ENCODE results near the gene AIF1L. TPM values are rescaled to one million over a fixed set of nuclear protein-coding genes. Genes with fewer than 3 reads are reported as not detected.

Gene AIF1L
- polyA plus RNA-seq, 1 donor (not counting 4 experiments of a cell fraction or from before 2014, with no cell fraction given), result 1.5 TPM

DNA sequence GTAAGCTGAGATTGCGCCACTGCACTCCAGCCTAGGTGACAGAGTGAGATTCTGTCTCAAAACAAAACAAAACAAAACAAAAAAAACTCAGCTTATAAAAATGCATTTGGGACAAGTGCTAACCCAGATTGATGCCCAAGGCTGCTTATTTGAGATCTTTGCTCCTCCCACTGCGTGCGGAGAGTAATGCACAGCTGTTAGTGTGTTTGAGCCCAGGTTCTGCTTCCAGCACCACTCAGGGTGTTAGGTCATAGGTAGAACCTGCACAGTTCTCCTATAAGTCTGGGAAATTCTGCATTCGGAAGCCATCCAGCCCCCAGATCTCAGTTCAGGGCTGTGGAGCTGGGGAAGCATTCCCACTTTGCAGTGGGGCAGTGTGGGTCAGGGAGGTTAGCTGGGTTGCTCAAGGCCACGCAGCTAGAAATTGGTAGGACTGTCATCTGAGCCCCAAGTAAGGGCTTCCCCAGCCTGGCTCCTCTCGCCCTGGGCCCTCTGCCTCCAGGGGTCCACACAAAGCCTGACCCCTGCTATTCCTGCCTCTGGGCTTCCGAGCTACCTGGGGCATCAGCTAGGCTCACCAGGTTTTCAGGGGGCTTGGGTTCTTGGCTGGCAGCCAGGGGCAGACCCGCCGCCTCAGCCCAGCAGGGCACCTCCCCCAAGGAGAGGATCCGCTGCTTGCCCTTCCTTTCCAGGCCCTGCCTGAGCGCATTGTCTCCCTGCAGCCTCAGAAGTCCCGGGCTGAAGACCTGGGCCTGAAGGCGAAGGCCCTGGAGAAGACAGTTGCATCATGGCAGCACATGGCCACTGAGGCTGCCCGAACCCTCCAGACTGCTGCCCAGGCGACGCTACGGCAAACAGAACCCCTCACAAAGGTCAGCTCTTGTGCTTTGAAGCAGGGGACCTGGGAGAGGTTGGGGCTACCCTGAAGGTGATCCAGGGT lies 17.6 kb upstream of the AIF1L start:
- H2AFZ ChIP-seq (ENCODE audit: control insufficient read depth, low read length), result no peak overlapping the region
- DNase-seq (ENCODE audit: low read depth, low spot score) (no peak), FAIRE-seq (no peak)
- no peak overlapping the region for H3K27ac ChIP-seq (ENCODE audit: control insufficient read depth, insufficient read depth, low read length)
- no peak overlapping the region for H3K4me3 ChIP-seq (ENCODE audit: control insufficient read depth in 2 of 3, extremely low read depth in 1 of 3, insufficient read depth in 2 of 3, low read depth in 1 of 3, low read length in 3 of 3)
- H3K9me3 ChIP-seq (ENCODE audit: control insufficient read depth, low read depth, low read length), result no peaks in the 10 kb centered on the region
- H3K36me3 ChIP-seq (ENCODE audit: control insufficient read depth in 2 of 2, extremely low read depth in 1 of 2, insufficient read depth in 2 of 2, low read length in 2 of 2), result no peaks in the 10 kb centered on the region
- H4K20me1 ChIP-seq (ENCODE audit: control insufficient read depth, extremely low read depth, insufficient read depth, low read length), result no peaks in the 10 kb centered on the region
- dilution Hi-C loops (cut with MboI; ENCODE audit: extremely low pct_ligation_motif_present, low sequenced_read_pairs), result no loop called here
- peaks cover 11% of the 10 kb centered on the region for H3K4me1 ChIP-seq (ENCODE audit: control insufficient read depth, extremely low read depth, insufficient read depth, low read length)
- H3K27me3 ChIP-seq (ENCODE audit: control insufficient read depth, extremely low read depth, insufficient read depth, low read length), result peaks cover 9% of the 10 kb centered on the region
- no peak overlapping the region for H3K4me2 ChIP-seq (ENCODE audit: control insufficient read depth, extremely low read depth, insufficient read depth, low read depth, low read length)
- no peaks in the 10 kb centered on the region for H3K9me1 ChIP-seq (ENCODE audit: control insufficient read depth, extremely low read depth, insufficient read depth, low read length)
- H3K79me2 ChIP-seq (ENCODE audit: control insufficient read depth, insufficient read depth, low read length), result no peaks in the 10 kb centered on the region
- no peak overlapping the region for H3K9ac ChIP-seq (ENCODE audit: control insufficient read depth, extremely low read depth, insufficient read depth, low read length)
- TF ChIP-seq EZH2 (IDR thresholded peaks at IDR 0.05; ENCODE audit: low read length), result no peak
- TF ChIP-seq, protein P1, sequence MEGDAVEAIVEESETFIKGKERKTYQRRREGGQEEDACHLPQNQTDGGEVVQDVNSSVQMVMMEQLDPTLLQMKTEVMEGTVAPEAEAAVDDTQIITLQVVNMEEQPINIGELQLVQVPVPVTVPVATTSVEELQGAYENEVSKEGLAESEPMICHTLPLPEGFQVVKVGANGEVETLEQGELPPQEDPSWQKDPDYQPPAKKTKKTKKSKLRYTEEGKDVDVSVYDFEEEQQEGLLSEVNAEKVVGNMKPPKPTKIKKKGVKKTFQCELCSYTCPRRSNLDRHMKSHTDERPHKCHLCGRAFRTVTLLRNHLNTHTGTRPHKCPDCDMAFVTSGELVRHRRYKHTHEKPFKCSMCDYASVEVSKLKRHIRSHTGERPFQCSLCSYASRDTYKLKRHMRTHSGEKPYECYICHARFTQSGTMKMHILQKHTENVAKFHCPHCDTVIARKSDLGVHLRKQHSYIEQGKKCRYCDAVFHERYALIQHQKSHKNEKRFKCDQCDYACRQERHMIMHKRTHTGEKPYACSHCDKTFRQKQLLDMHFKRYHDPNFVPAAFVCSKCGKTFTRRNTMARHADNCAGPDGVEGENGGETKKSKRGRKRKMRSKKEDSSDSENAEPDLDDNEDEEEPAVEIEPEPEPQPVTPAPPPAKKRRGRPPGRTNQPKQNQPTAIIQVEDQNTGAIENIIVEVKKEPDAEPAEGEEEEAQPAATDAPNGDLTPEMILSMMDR (optimal IDR thresholded peaks at IDR 0.05 in 1 of 3, IDR thresholded peaks at IDR 0.05 in 1 of 3, conservative IDR thresholded peaks at IDR 0.05 in 1 of 3; ENCODE audit: extremely low read depth in 1 of 3, insufficient read depth in 2 of 3, low read length in 3 of 3), result no peak

DNA sequence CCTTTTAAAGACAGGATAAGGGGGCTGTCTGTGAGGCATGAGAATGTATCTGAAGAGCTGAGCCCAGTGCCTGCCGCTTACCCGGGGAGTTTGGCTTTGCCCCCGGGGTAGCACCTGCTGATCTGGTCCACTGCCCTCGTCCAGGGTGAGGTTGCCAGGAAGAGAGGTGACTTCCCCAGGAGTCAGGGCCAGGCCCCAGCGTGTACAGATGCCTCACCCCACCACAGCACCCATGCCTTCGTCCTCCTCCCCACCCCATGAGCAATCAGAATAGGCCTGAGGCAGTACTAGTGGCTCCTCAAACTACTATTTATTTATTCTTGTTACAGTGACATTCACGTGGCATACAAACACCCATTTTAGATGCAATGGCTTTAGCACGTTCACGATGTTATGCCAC lies 15.7 kb upstream of the AIF1L start:
- H3K9me1 ChIP-seq (ENCODE audit: control insufficient read depth, extremely low read depth, insufficient read depth, low read length), result no peaks in the 10 kb centered on the region

More for the DNA sequence above, 15.7 kb upstream of the AIF1L start:
- Histone ChIP-seq H3K27ac (ENCODE audit: control insufficient read depth, insufficient read depth, low read length) (no peak overlapping the region), H2AFZ (ENCODE audit: control insufficient read depth, low read length) (no peak overlapping the region), H3K36me3 (ENCODE audit: control insufficient read depth in 2 of 2, extremely low read depth in 1 of 2, insufficient read depth in 2 of 2, low read length in 2 of 2) (no peaks in the 10 kb centered on the region), H3K4me1 (ENCODE audit: control insufficient read depth, extremely low read depth, insufficient read depth, low read length) (peaks cover 11% of the 10 kb centered on the region), H3K4me3 (ENCODE audit: control insufficient read depth in 2 of 3, extremely low read depth in 1 of 3, insufficient read depth in 2 of 3, low read depth in 1 of 3, low read length in 3 of 3) (peak overlapping the region in 1 of 3 experiments; percentile 13), H3K9me3 (ENCODE audit: control insufficient read depth, low read depth, low read length) (no peaks in the 10 kb centered on the region), H3K9ac (ENCODE audit: control insufficient read depth, extremely low read depth, insufficient read depth, low read length) (no peak overlapping the region), H3K27me3 (ENCODE audit: control insufficient read depth, extremely low read depth, insufficient read depth, low read length) (peaks cover 12% of the 10 kb centered on the region), H3K79me2 (ENCODE audit: control insufficient read depth, insufficient read depth, low read length) (no peaks in the 10 kb centered on the region), H3K4me2 (ENCODE audit: control insufficient read depth, extremely low read depth, insufficient read depth, low read depth, low read length) (no peak overlapping the region), H4K20me1 (ENCODE audit: control insufficient read depth, extremely low read depth, insufficient read depth, low read length) (no peaks in the 10 kb centered on the region)
- no peak for FAIRE-seq
- TF ChIP-seq, protein P1 (optimal IDR thresholded peaks at IDR 0.05 in 1 of 3, IDR thresholded peaks at IDR 0.05 in 1 of 3, conservative IDR thresholded peaks at IDR 0.05 in 1 of 3; ENCODE audit: extremely low read depth in 1 of 3, insufficient read depth in 2 of 3, low read length in 3 of 3), result no peak
- TF ChIP-seq EZH2 (IDR thresholded peaks at IDR 0.05; ENCODE audit: low read length), result no peak
- dilution Hi-C loops (cut with MboI; ENCODE audit: extremely low pct_ligation_motif_present, low sequenced_read_pairs), result no loop called here
- DNase-seq (ENCODE audit: low read depth, low spot score), result no peak
